Activated CD8-positive, alpha-beta memory T cell treated with anti-CD3 and anti-CD28 coated beads, Interleukin-2, amount 10 ng/mL, durations not matched to agents 7 days and 5 days (primary cell): ENCODE measurements around the gene KLHL6. TPM values are rescaled to one million over a fixed set of nuclear protein-coding genes. Genes with fewer than 3 reads are reported as not detected.
"Not testable (repeated sequence)": the region's sequence is repeated elsewhere in the genome, so short reads cannot be mapped to it uniquely, and the experiment has no call there.

Experiments used
- ATAC-seq: fragments of 150-1000 bp; cut with Tn5 transposase; one replicate; pipeline ENCODE4 v1.10.0; 2021; ENCODE audit warnings: moderate library complexity
- CTCF ChIA-PET: fragments of 350-600 bp; sonication (Branson Sonifier 250); formaldehyde crosslinking; loops from one replicate; lab custom pipeline; 2021; ENCODE audit warnings: antibody characterized with exemption; lab: Charles Lee
- DNase-seq: peaks from one replicate; pipeline ENCODE4 v3.0.0-alpha.2; 2020
- H3K27ac Mint-ChIP-seq: one replicate; pipeline ENCODE4 v1.8.0; 2021; ENCODE audit warnings: mild to moderate bottlenecking, mixed read lengths
- H3K27me3 Mint-ChIP-seq: one replicate; pipeline ENCODE4 v1.8.0; 2021; ENCODE audit warnings: mixed read lengths
- H3K36me3 Mint-ChIP-seq: one replicate; pipeline ENCODE4 v1.8.0; 2021; ENCODE audit warnings: mild to moderate bottlenecking, mixed read lengths
- H3K4me1 Mint-ChIP-seq: one replicate; pipeline ENCODE4 v1.8.0; 2021; ENCODE audit warnings: mixed read lengths
- H3K4me3 Mint-ChIP-seq: one replicate; pipeline ENCODE4 v1.8.0; 2021; ENCODE audit warnings: mild to moderate bottlenecking, moderate library complexity, mixed read lengths
- H3K9me3 Mint-ChIP-seq: one replicate; pipeline ENCODE4 v1.8.0; 2022; ENCODE audit warnings: low read depth, mixed read lengths
- total RNA-seq, 2 experiments: library from RNA; stranded (reverse); gene quantifications; one replicate each; pipeline ENCODE4 v1.2.3, GENCODE V29; 2021

Gene KLHL6
- total RNA-seq, 2 experiments from 2014 or later, result 30.9 to 31.5 TPM

GRCh38 chr3:183449791-183450190 is 105.7 kb downstream of the KLHL6 start:
- Mint-ChIP-seq H3K27me3 (no peaks in the 10 kb centered on the region), H3K36me3 (peaks cover 11% of the 10 kb centered on the region), H3K4me3 (no peak overlapping the region), H3K4me1 (peaks cover 14% of the 10 kb centered on the region), H3K9me3 (no peaks in the 10 kb centered on the region), H3K27ac (no peak overlapping the region)
- CTCF ChIA-PET, result no interaction called here
- ATAC-seq, result no peak
- no peak for DNase-seq

- H3K9me3 Mint-ChIP-seq, result peaks cover 3% of the 10 kb centered on the region
- DNase-seq, result no peak
- H3K4me3 Mint-ChIP-seq, result no peak overlapping the region
- H3K27me3 Mint-ChIP-seq, result no peaks in the 10 kb centered on the region
- H3K4me1 Mint-ChIP-seq, result peaks cover 14% of the 10 kb centered on the region
- CTCF ChIA-PET, result interaction anchor here (0.6 kb wide), 1 partner anchor 1103 kb away, joined by 3 read pairs; no protein-coding TSS in a partner anchor
- peaks cover 14% of the 10 kb centered on the region for H3K36me3 Mint-ChIP-seq
- no peak for ATAC-seq
- no peak overlapping the region for H3K27ac Mint-ChIP-seq
Measured at GRCh38 chr3:183449391-183449790, 106.1 kb downstream of the KLHL6 start.

GRCh38 chr3:183448369-183449128 is 107.0 kb downstream of the KLHL6 start:
- peaks cover 14% of the 10 kb centered on the region for H3K4me1 Mint-ChIP-seq
- H3K27ac Mint-ChIP-seq, result no peak overlapping the region
- H3K36me3 Mint-ChIP-seq, result peaks cover 14% of the 10 kb centered on the region
- DNase-seq (no peak), ATAC-seq (no peak)
- H3K4me3 Mint-ChIP-seq, result peak overlapping the region; percentile 98
- CTCF ChIA-PET, result interaction anchor here (0.6 to 1.4 kb wide), 3 partner anchors 13 to 1104 kb away, joined by 3 to 4 read pairs (median 3); no protein-coding TSS in a partner anchor
- peaks cover 4% of the 10 kb centered on the region for H3K9me3 Mint-ChIP-seq
- H3K27me3 Mint-ChIP-seq, result peaks cover 3% of the 10 kb centered on the region

- CTCF ChIA-PET, result interaction anchor here (0.9 to 1.4 kb wide), 3 partner anchors 12 to 21 kb away, joined by 3 to 4 read pairs (median 4); partner anchors contain the start of gene MCF2L2
- H3K36me3 Mint-ChIP-seq, result peaks cover 20% of the 10 kb centered on the region
Measured at GRCh38 chr3:183447206-183448001, 108.1 kb downstream of the KLHL6 start.

GRCh38 chr3:183446838-183447205 is 108.7 kb downstream of the KLHL6 start:
- Mint-ChIP-seq H3K36me3 (peaks cover 18% of the 10 kb centered on the region), H3K4me3 (peak overlapping the region; percentile 98), H3K27ac (no peak overlapping the region), H3K4me1 (peaks cover 14% of the 10 kb centered on the region), H3K9me3 (peaks cover 13% of the 10 kb centered on the region), H3K27me3 (peaks cover 14% of the 10 kb centered on the region)
- DNase-seq, result no peak
- no peak for ATAC-seq
- CTCF ChIA-PET, result interaction anchor here (1.4 kb wide), 1 partner anchor 19 kb away, joined by 4 read pairs; the partner anchor contains the start of gene MCF2L2

More at GRCh38 chr3:183447206-183448001, 108.1 kb downstream of the KLHL6 start:
- peaks cover 14% of the 10 kb centered on the region for H3K27me3 Mint-ChIP-seq
- H3K9me3 Mint-ChIP-seq, result peaks cover 13% of the 10 kb centered on the region
- DNase-seq (peak; percentile 90), ATAC-seq (peak; percentile 91)
- peak overlapping the region; percentile 98 for H3K4me3 Mint-ChIP-seq
- H3K27ac Mint-ChIP-seq, result peak overlapping the region; percentile 87
- peaks cover 14% of the 10 kb centered on the region for H3K4me1 Mint-ChIP-seq

- DNase-seq, result no peak
- H3K4me3 Mint-ChIP-seq, result no peak overlapping the region
- no peak overlapping the region for H3K27ac Mint-ChIP-seq
- H3K27me3 Mint-ChIP-seq, result peaks cover 14% of the 10 kb centered on the region
- ATAC-seq, result no peak
- peaks cover 20% of the 10 kb centered on the region for H3K36me3 Mint-ChIP-seq
- peaks cover 16% of the 10 kb centered on the region for H3K9me3 Mint-ChIP-seq
- peaks cover 18% of the 10 kb centered on the region for H3K4me1 Mint-ChIP-seq
- CTCF ChIA-PET, result interaction anchor here (1.0 kb wide), 1 partner anchor 20 kb away, joined by 3 read pairs; no protein-coding TSS in a partner anchor
Measured at GRCh38 chr3:183444748-183445147, 110.8 kb downstream of the KLHL6 start.

GRCh38 chr3:183443395-183444385 is 111.8 kb downstream of the KLHL6 start:
- Mint-ChIP-seq H3K27me3 (peaks cover 14% of the 10 kb centered on the region), H3K4me3 (no peak overlapping the region), H3K27ac (no peak overlapping the region), H3K4me1 (peaks cover 24% of the 10 kb centered on the region), H3K9me3 (peaks cover 17% of the 10 kb centered on the region), H3K36me3 (peaks cover 17% of the 10 kb centered on the region)
- ATAC-seq (no peak), DNase-seq (no peak)
- CTCF ChIA-PET, result no interaction called here

- no peak overlapping the region for H3K27ac Mint-ChIP-seq
- no peak overlapping the region for H3K4me3 Mint-ChIP-seq
- ATAC-seq, result no peak
- peaks cover 14% of the 10 kb centered on the region for H3K27me3 Mint-ChIP-seq
- CTCF ChIA-PET, result no interaction called here
- DNase-seq, result no peak
- H3K36me3 Mint-ChIP-seq, result peaks cover 16% of the 10 kb centered on the region
- peaks cover 25% of the 10 kb centered on the region for H3K4me1 Mint-ChIP-seq
- peaks cover 17% of the 10 kb centered on the region for H3K9me3 Mint-ChIP-seq
Measured at GRCh38 chr3:183442994-183443393, 112.5 kb downstream of the KLHL6 start.

- H3K4me1 Mint-ChIP-seq, result peaks cover 44% of the 10 kb centered on the region
- peaks cover 16% of the 10 kb centered on the region for H3K36me3 Mint-ChIP-seq
- peaks cover 17% of the 10 kb centered on the region for H3K9me3 Mint-ChIP-seq
- ATAC-seq, DNase-seq, H3K27ac Mint-ChIP-seq, H3K4me3 Mint-ChIP-seq: not testable (repeated sequence)
- peaks cover 14% of the 10 kb centered on the region for H3K27me3 Mint-ChIP-seq
- CTCF ChIA-PET, result interaction anchor here (0.7 to 1.8 kb wide), 2 partner anchors 10 to 29 kb away, joined by 3 to 8 read pairs; no protein-coding TSS in a partner anchor
Measured at GRCh38 chr3:183440521-183440920, 115.0 kb downstream of the KLHL6 start.

GRCh38 chr3:183439515-183439914 is 116.0 kb downstream of the KLHL6 start:
- Mint-ChIP-seq H3K9me3 (peaks cover 15% of the 10 kb centered on the region), H3K4me3 (no peak overlapping the region), H3K4me1 (peaks cover 53% of the 10 kb centered on the region), H3K36me3 (peaks cover 14% of the 10 kb centered on the region), H3K27ac (no peak overlapping the region), H3K27me3 (peaks cover 14% of the 10 kb centered on the region)
- DNase-seq (no peak), ATAC-seq (no peak)
- CTCF ChIA-PET, result interaction anchor here (0.7 to 1.3 kb wide), 2 partner anchors 9 to 30 kb away, joined by 3 to 4 read pairs; no protein-coding TSS in a partner anchor

- Mint-ChIP-seq H3K36me3 (peaks cover 13% of the 10 kb centered on the region), H3K9me3 (peaks cover 14% of the 10 kb centered on the region), H3K4me1 (peaks cover 53% of the 10 kb centered on the region), H3K27ac (peak overlapping the region; percentile 58), H3K4me3 (no peak overlapping the region), H3K27me3 (peaks cover 13% of the 10 kb centered on the region)
- CTCF ChIA-PET, result interaction anchor here (1.2 to 1.7 kb wide), 4 partner anchors 8 to 446 kb away, joined by 3 to 7 read pairs (median 4); partner anchors contain the start of genes MCF2L2 and PARL
- no peak for ATAC-seq
- no peak for DNase-seq
Measured at GRCh38 chr3:183438735-183439134, 116.8 kb downstream of the KLHL6 start.
